Measurements from ENCODE around the gene ELAVL2. TPM values are rescaled to one million over a fixed set of nuclear protein-coding genes. Genes with fewer than 3 reads are reported as not detected.

Gene ELAVL2
- total RNA-seq, 1 donor: not detected

DNA sequence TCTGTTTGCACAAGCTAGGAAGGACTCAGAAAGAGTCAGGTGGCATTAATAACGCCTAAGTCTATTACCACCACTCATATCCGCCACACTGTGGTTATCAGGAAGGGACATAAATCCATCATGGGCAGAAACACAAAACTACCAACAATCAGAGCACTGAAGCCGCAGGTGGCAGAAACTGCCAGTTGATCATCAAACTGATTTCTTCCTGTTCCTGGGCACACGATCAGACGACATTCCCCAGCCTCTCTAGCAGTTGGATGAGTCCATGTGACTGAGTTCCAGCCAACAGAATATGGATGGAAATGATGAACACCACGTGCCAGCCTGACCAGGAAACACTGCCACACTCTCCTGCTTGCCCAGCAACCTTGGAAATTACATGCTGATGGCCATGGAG lies 181.7 kb downstream of the ELAVL2 start:
- no peak overlapping the region for H3K4me3 ChIP-seq (ENCODE audit: low read depth, low read length)
- DNase-seq (ENCODE audit: low read depth): no peak
- TF ChIP-seq, protein P1, sequence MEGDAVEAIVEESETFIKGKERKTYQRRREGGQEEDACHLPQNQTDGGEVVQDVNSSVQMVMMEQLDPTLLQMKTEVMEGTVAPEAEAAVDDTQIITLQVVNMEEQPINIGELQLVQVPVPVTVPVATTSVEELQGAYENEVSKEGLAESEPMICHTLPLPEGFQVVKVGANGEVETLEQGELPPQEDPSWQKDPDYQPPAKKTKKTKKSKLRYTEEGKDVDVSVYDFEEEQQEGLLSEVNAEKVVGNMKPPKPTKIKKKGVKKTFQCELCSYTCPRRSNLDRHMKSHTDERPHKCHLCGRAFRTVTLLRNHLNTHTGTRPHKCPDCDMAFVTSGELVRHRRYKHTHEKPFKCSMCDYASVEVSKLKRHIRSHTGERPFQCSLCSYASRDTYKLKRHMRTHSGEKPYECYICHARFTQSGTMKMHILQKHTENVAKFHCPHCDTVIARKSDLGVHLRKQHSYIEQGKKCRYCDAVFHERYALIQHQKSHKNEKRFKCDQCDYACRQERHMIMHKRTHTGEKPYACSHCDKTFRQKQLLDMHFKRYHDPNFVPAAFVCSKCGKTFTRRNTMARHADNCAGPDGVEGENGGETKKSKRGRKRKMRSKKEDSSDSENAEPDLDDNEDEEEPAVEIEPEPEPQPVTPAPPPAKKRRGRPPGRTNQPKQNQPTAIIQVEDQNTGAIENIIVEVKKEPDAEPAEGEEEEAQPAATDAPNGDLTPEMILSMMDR (IDR thresholded peaks at IDR 0.05; ENCODE audit: insufficient read depth, low read depth, low read length): no peak

DNA sequence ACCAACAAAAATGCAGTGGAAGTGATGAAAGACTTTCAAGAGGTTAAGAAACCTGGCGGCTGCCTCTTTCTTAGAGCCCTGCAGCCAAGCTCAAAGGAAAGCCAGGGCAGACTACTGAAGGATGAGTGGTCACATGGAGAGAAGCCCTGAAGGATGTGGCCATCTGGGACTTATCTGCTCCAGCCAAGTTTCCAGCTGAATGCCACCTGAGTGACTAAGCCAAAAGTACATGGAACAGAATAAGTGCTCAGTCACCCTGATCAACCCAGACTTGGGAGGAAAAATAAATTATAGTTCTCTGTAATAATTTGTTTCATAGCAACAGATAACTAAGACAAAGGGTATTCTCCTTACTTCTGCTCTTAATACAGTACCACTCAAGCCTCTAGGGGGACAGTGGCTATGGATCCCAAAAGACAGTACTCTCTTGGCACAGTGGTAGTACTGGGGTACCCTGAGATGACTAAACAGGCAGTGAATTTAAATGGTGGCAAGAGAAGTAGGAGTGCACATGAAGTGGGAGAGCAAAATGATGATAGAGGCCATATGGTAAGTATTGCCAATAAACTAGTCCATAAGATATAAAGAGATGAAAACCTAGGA lies 182.3 kb downstream of the ELAVL2 start:
- DNase-seq (ENCODE audit: low read depth): no peak
- TF ChIP-seq, protein P1 (IDR thresholded peaks at IDR 0.05; ENCODE audit: insufficient read depth, low read depth, low read length): no peak
- no peak overlapping the region for H3K4me3 ChIP-seq (ENCODE audit: low read depth, low read length)
